Left colon (tissue), 2 donors: ENCODE data around the gene MGLL. TPM values are rescaled to one million over a fixed set of nuclear protein-coding genes. Genes with fewer than 3 reads are reported as not detected.

Experiments
- ATAC-seq: fragments of 200-7000 bp; cut with Tn5 transposase; one replicate; pipeline ENCODE4 v1.9.1; 2020; ENCODE audit warnings: mild to moderate bottlenecking, moderate library complexity
- DNase-seq, 2 donors: peaks; one replicate each; pipeline ENCODE4 v3.0.0-alpha.2; 2020
- intact Hi-C, 2 donors: fragments of 100-400 bp; cut with DNase I in 1 of 2; cut with micrococcal nuclease in 1 of 2; formaldehyde crosslinking; loops; one replicate each; pipeline versions ENCODE4 v1.11.2 to v1.14.0; 2022; cut with DNase I, micrococcal nuclease
- total RNA-seq, 2 donors: library from RNA; stranded (reverse); fragmentation: NEBNext Ultra II Directional; extraction: Animal tissue kit (Norgen Biotek cat#: 25700); gene quantifications; one replicate each; pipeline ENCODE4 v1.2.1, GENCODE V29; 2021
- donor health status: DM: no; HTN: no; CAD: no.
- donor health status: DM: yes; HTN: yes; CAD: no.

Gene MGLL
- total RNA-seq, 2 donors from 2014 or later = 271 to 338 TPM

GRCh38 chr3:127650236-127650635, 172.1 kb downstream of the MGLL start:
- ATAC-seq = no peak
- DNase-seq = no peak
- intact Hi-C loops = loop anchor here in 1 of 2 donors (5.0 kb wide), 2 partner anchors 182 to 322 kb away; no protein-coding TSS in a partner anchor

GRCh38 chr3:127647845-127648204, 174.5 kb downstream of the MGLL start:
- DNase-seq (no peak), ATAC-seq (no peak)
- intact Hi-C loops = no loop called here

GRCh38 chr3:127647166-127647844, 175.0 kb downstream of the MGLL start:
- no peak for DNase-seq
- ATAC-seq = no peak
- intact Hi-C loops = no loop called here

DNA sequence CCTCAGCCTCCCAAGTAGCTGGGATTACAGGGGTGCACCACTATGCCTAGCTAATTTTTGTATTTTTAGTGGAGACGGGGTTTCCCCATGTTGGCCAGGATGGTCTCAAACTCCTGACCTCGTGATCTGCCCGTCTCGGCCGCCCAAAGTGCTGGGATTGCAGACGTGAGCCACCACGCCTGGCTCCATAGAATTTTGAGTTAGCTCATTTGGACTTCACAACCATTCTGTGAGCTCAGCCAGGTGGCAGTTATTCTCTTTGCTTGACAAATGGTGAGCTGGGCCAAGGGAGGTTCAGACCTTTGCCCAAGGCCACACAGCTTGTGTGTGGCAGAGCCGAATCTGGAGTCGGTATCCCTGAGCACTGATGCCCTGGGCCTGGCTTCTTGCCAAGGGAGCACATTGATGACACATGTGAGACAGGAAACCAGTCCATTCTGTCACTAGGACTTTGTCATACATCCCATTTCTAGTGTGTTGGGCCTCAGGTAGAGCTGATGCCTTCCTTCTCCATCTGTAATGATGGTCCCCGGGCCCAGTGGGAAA, 175.7 kb downstream of the MGLL start:
- ATAC-seq (no peak), DNase-seq (no peak)
- intact Hi-C loops = no loop called here

DNA sequence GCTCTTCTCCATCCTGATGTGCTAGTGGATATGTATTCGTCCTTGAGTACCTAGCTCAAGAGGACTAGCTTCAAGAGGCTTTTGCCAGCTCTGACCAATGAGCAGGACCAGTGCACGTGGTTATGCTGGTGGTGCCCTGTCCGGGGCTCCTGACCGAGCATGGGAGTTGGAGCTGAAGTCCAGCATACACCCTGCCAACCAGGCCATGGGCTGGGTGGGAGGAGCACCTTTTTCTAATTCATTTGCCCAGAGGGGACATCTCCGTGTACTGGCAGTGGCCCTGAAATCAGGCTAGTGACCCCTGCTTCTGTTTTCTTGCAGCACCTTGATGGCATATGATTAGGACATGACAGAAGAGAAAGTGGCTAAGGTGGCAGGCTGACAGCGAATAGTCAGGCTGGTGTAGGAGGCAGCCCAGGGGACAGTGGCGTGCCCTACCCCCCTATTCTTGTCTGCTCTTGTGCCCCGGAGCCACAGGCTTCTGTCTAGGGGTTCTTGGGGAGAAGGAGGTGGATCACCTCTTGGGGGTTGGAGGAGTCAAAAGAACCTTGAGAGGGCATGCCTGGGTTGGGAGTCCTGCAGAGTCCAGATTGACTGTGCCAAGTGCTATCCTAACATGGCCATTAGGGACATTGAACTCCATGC, 176.8 kb downstream of the MGLL start:
- no peak for DNase-seq
- intact Hi-C loops = no loop called here
- ATAC-seq = no peak

DNA sequence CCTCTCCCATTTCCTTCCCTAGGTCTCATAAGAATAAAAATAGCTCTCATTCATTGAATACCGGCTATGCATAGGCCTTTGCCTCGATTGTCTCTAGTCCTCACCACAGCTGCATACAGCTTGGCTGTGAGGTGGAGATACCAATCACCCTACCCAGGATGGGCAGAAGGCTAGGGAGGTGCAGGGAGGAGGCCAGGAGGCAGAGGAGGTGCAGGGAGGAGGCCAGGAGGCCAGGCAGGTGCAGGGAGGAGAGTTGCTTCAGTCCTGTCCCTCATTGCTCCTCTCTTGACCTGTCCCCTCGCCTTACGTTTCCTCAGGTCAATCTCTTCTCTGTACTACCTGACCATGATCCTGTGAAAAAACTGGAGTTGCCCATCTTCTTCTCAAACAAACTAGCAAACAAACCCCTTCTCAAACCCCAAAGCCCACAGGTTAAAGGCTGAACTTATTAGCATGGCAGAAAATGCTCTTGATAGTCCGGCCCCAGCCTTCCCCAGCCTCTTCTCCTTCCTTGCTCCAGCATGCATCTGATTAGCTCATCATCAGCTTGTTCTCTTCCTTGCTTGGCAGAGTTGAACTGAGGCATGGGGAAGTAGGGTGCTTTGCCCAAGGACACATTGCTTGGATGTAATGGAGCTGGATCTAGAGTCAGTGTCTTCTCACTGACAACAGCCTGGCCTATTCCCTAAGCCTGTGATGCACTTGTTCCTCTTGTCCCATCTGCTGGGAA, 177.5 kb downstream of the MGLL start:
- no peak for DNase-seq
- ATAC-seq = no peak
- intact Hi-C loops = no loop called here

GRCh38 chr3:127640042-127640355, 182.3 kb downstream of the MGLL start:
- intact Hi-C loops = no loop called here
- ATAC-seq (no peak), DNase-seq (no peak)

DNA sequence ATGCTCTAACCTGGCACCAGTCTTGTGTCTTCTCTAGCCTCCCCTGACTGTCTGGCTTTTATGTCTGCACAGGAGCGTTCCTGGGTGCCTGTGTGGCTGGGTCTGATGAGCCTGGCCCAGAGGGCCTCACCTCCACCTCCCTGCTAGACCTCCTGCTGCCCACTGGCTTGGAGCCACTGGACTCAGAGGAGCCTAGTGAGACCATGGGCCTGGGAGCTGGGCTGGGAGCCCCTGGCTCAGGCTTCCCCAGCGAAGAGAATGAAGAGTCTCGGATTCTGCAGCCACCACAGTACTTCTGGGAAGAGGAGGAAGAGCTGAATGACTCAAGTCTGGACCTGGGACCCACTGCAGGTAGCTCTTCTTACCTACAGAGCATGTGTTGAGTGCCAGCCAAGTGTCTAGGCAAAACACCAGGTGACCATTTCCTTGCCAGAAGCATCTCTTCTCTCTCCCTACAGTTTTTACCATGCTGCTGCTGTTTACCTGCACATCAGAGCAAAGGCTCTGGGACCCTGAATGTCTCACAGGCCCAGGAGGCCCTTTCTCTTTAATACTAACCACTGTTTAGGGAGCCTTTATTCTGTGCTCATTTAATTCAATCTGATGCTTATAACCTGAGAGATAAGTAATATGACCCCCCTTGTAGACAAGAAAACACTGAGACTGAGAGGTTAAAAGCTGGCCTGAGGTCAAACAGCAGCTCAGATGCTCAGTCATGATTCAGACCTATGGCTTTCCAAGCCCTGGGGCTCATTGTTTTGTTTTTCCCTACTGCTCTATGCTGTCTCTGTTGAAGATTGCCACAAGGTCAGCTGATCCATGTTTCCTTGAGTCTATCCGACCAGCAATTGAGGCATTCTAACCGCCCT, 182.9 kb downstream of the MGLL start:
- DNase-seq = no peak
- intact Hi-C loops = no loop called here
- ATAC-seq = no peak

Other genes with a start within 250 kb of the MGLL start
- 10 to 100 TPM; 21.9 to 25.7 TPM for gene TPRA1, start 231.8 kb downstream of the MGLL start, total RNA-seq
- 10 to 100 TPM; 10.4 to 16.4 TPM for gene MCM2, start 224.1 kb downstream of the MGLL start, total RNA-seq
- 10 to 100 TPM; 12.6 to 20.8 TPM for gene PODXL2, start 193.3 kb downstream of the MGLL start, total RNA-seq
- 10 to 100 TPM; 15.2 to 28.6 TPM for gene ABTB1, start 149.6 kb downstream of the MGLL start, total RNA-seq
- 1 to 10 TPM; 3.8 to 4.6 TPM for gene KBTBD12, start 92.7 kb upstream of the MGLL start, total RNA-seq
- gene SEC61A1, start 229.9 kb upstream of the MGLL start, total RNA-seq = 100 to 1,000 TPM; 142 to 158 TPM